GM18508 (cell line): Measurements from ENCODE around the gene RRP36.
"Not testable (repeated sequence)": the region's sequence is repeated elsewhere in the genome, so short reads cannot be mapped to it uniquely, and the experiment has no call there.

ENCODE experiments used
- ATAC-seq: cut with Tn5 transposase; IDR thresholded peaks from one replicate; pipeline ENCODE4 v1.9.1; 2021; ENCODE audit warnings: moderate number of reproducible peaks; ENCODE audit not compliant: insufficient read depth, unreplicated experiment

The RRP36 gene

GRCh38 chr6:43035495-43036194 lies 14.2 kb downstream of the RRP36 start:
- ATAC-seq = no peak

GRCh38 chr6:43036712-43037111 lies 15.3 kb downstream of the RRP36 start:
- no peak for ATAC-seq

GRCh38 chr6:43037197-43037596 lies 15.8 kb downstream of the RRP36 start:
- ATAC-seq = no peak

- no peak for ATAC-seq
Observed at GRCh38 chr6:43037706-43038105, 16.3 kb downstream of the RRP36 start.

- ATAC-seq = no peak
Observed at GRCh38 chr6:43038727-43039126, 17.3 kb downstream of the RRP36 start.

- ATAC-seq = no peak
Observed at GRCh38 chr6:43040542-43041257, 19.3 kb downstream of the RRP36 start.

GRCh38 chr6:43041475-43041874 lies 20.1 kb downstream of the RRP36 start:
- not testable (repeated sequence) for ATAC-seq

- no peak for ATAC-seq
Observed at GRCh38 chr6:43043310-43043709, 21.9 kb downstream of the RRP36 start.

- no peak for ATAC-seq
Observed at GRCh38 chr6:43045371-43045930, 24.0 kb downstream of the RRP36 start.

GRCh38 chr6:43047998-43048397 lies 26.6 kb downstream of the RRP36 start:
- no peak for ATAC-seq

GRCh38 chr6:43050981-43051380 lies 29.6 kb downstream of the RRP36 start:
- no peak for ATAC-seq

- ATAC-seq = no peak
Observed at GRCh38 chr6:43052225-43052841, 30.9 kb downstream of the RRP36 start.

GRCh38 chr6:43052842-43053544 lies 31.6 kb downstream of the RRP36 start:
- no peak for ATAC-seq

- ATAC-seq = peak; percentile 46
Observed at GRCh38 chr6:43053545-43054205, 32.3 kb downstream of the RRP36 start, which contains the start of gene CUL7. Gene CUL7, minus strand, starts transcription at chr6:43053851. Its CDS starts 1,063 bp downstream, at chr6:43052788.

- no peak for ATAC-seq
Observed at GRCh38 chr6:43054206-43054943, 33.0 kb downstream of the RRP36 start.

- no peak for ATAC-seq
Observed at GRCh38 chr6:43055966-43056365, 34.5 kb downstream of the RRP36 start.

- no peak for ATAC-seq
Observed at GRCh38 chr6:43058531-43058930, 37.1 kb downstream of the RRP36 start.

- peak; percentile 44 for ATAC-seq
Observed at GRCh38 chr6:43059168-43060033, 38.0 kb downstream of the RRP36 start, which contains the start of the genes KLC4 and MRPL2. Gene KLC4, plus strand, starts transcription at chr6:43059631. Its CDS starts 1,705 bp downstream, at chr6:43061336. Gene MRPL2, minus strand, starts transcription at chr6:43059434. Its CDS starts 53 bp downstream, at chr6:43059381.
